ENCODE measurements around the gene RPS19BP1.

Gene RPS19BP1

GRCh38 chr22:39576027-39576426 is 43.5 kb upstream of the RPS19BP1 start:
- TF ChIP-seq CTCF (IDR thresholded peaks at IDR 0.05; ENCODE audit: insufficient read depth, low read length, missing control alignments): no peak
- no peak overlapping the region for H3K4me3 ChIP-seq (ENCODE audit: low read depth, low read length)
- no peak for DNase-seq (ENCODE audit: low read depth, low spot score)
- CTCF ChIA-PET: interaction anchor here (1.3 to 1.6 kb wide), 3 partner anchors 16 to 448 kb away, joined by 3 to 6 read pairs (median 5); no protein-coding TSS in a partner anchor
- POLR2A ChIA-PET: no interaction called here

- no peak for DNase-seq (ENCODE audit: low read depth, low spot score)
- no peak overlapping the region for H3K4me3 ChIP-seq (ENCODE audit: low read depth, low read length)
- CTCF ChIA-PET: interaction anchor here (1.3 to 1.6 kb wide), 3 partner anchors 15 to 449 kb away, joined by 3 to 6 read pairs (median 5); no protein-coding TSS in a partner anchor
- POLR2A ChIA-PET: no interaction called here
- TF ChIP-seq CTCF (IDR thresholded peaks at IDR 0.05; ENCODE audit: insufficient read depth, low read length, missing control alignments): no peak
These were observed 42.9 kb upstream of the RPS19BP1 start for GRCh38 chr22:39575552-39575825.

GRCh38 chr22:39574779-39575551 is 42.4 kb upstream of the RPS19BP1 start:
- TF ChIP-seq CTCF (IDR thresholded peaks at IDR 0.05; ENCODE audit: insufficient read depth, low read length, missing control alignments): no peak
- DNase-seq (ENCODE audit: low read depth, low spot score): peak; percentile 23
- no peak overlapping the region for H3K4me3 ChIP-seq (ENCODE audit: low read depth, low read length)
- POLR2A ChIA-PET: interaction anchor here (0.9 kb wide), 1 partner anchor 40 kb away, joined by 3 read pairs; no protein-coding TSS in a partner anchor
- CTCF ChIA-PET: interaction anchor here (0.9 to 1.6 kb wide), 7 partner anchors 13 to 450 kb away, joined by 3 to 9 read pairs (median 5); no protein-coding TSS in a partner anchor

- no peak for DNase-seq (ENCODE audit: low read depth, low spot score)
- no peak overlapping the region for H3K4me3 ChIP-seq (ENCODE audit: low read depth, low read length)
- POLR2A ChIA-PET: no interaction called here
- CTCF ChIA-PET: no interaction called here
- TF ChIP-seq CTCF (IDR thresholded peaks at IDR 0.05; ENCODE audit: insufficient read depth, low read length, missing control alignments): no peak
These were observed 39.0 kb upstream of the RPS19BP1 start for GRCh38 chr22:39571538-39571937.

- POLR2A ChIA-PET: no interaction called here
- TF ChIP-seq CTCF (IDR thresholded peaks at IDR 0.05; ENCODE audit: insufficient read depth, low read length, missing control alignments): no peak
- H3K4me3 ChIP-seq (ENCODE audit: low read depth, low read length): no peak within 1 kb of the TSS
- CTCF ChIA-PET: interaction anchor here (1.6 kb wide), 1 partner anchor 10 kb away, joined by 4 read pairs; no protein-coding TSS in a partner anchor
- no peak for DNase-seq (ENCODE audit: low read depth, low spot score)
These were observed 38.1 kb upstream of the RPS19BP1 start, which contains the start of gene CACNA1I for GRCh38 chr22:39570665-39571064. Gene CACNA1I (plus strand): TSS chr22:39570753. CDS start chr22:39570753, 0 bp downstream.

GRCh38 chr22:39570226-39570625 is 37.7 kb upstream of the RPS19BP1 start:
- no peak for TF ChIP-seq CTCF (IDR thresholded peaks at IDR 0.05; ENCODE audit: insufficient read depth, low read length, missing control alignments)
- CTCF ChIA-PET: interaction anchor here (1.6 kb wide), 1 partner anchor 9 kb away, joined by 4 read pairs; no protein-coding TSS in a partner anchor
- no peak for DNase-seq (ENCODE audit: low read depth, low spot score)
- no peak overlapping the region for H3K4me3 ChIP-seq (ENCODE audit: low read depth, low read length)
- POLR2A ChIA-PET: no interaction called here

Data from AG04449 (cell line).